Lower lobe of right lung (tissue), 2 donors: Measurements from ENCODE around the gene RALY. TPM values are rescaled to one million over a fixed set of nuclear protein-coding genes. Genes with fewer than 3 reads are reported as not detected.
"Not testable (repeated sequence)": the region's sequence is repeated elsewhere in the genome, so short reads cannot be mapped to it uniquely, and the experiment has no call there.

Experiments used
- ATAC-seq, 2 donors: fragments of 200-7000 bp; cut with Tn5 transposase; one replicate each; pipeline ENCODE4 v1.9.1; 2020 to 2022; ENCODE audit warnings: mild to moderate bottlenecking in 2 of 2, moderate library complexity in 2 of 2
- DNase-seq: peaks from one replicate; pipeline ENCODE4 v3.0.0-alpha.2; 2020
- H3K27ac ChIP-seq: fragments of 200-600 bp; one replicate; pipeline ENCODE4 v1.8.0; 2022
- H3K27me3 ChIP-seq: fragments of 200-600 bp; one replicate; pipeline ENCODE4 v1.8.0; 2022; ENCODE audit warnings: low read depth
- H3K36me3 ChIP-seq: fragments of 200-600 bp; one replicate; pipeline ENCODE4 v1.8.0; 2022; ENCODE audit warnings: mild to moderate bottlenecking
- H3K4me1 ChIP-seq: fragments of 200-600 bp; one replicate; pipeline ENCODE4 v1.8.0; 2022
- H3K4me3 ChIP-seq: fragments of 200-600 bp; one replicate; pipeline ENCODE4 v1.8.0; 2022; ENCODE audit warnings: mild to moderate bottlenecking
- H3K9me3 ChIP-seq: fragments of 200-600 bp; one replicate; pipeline ENCODE4 v1.8.0; 2022
- CTCF ChIP-seq: fragments of 200-600 bp; IDR thresholded peaks from one replicate; pipeline ENCODE4 v1.8.0; 2022; ENCODE audit warnings: antibody characterized with exemption, mild to moderate bottlenecking
- intact Hi-C: fragments of 100-400 bp; cut with DNase I; formaldehyde crosslinking; loops from one replicate; pipeline ENCODE4 v1.11.0; 2022
- microRNA-seq: library from miRNA; unstranded; fragments of <30 nt; microRNA quantifications from one replicate; pipeline ENCODE4 v1.2.0, GENCODE V29; 2020; ENCODE audit warnings: borderline number of aligned reads
- total RNA-seq: library from RNA; stranded (reverse); fragmentation: NEBNext Ultra II Directional; extraction: Animal tissue kit (Norgen Biotek cat#: 25700); gene quantifications from one replicate; pipeline ENCODE4 v1.2.1, GENCODE V29; 2021
- donor health status: DM: no; HTN: yes; CAD: no; lungs with severe emphysema.

The RALY gene
- total RNA-seq, 1 donor from 2014 or later = 124 TPM

DNA sequence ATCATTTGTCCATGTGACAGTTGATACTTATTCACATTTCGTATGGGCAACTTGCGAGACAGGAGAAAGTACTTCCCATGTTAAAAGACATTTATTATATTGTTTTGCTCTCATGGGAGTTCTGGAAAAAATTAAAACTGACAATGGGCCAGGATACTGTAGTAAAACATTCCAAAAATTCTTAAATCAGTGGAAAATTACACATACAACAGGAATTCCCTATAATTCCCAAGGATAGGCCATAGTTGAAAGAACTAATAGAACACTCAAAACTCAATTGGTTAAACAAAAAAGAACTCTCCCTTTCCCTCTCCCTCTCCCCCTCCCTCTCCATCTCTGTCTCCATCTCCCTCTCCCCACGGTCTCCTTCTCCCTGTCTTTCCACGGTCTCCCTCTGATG is 137.8 kb downstream of the RALY start:
- Histone ChIP-seq H3K27me3 (no peaks in the 10 kb centered on the region), H3K4me1 (peaks cover 3% of the 10 kb centered on the region), H3K9me3 (no peaks in the 10 kb centered on the region), H3K4me3 (no peak overlapping the region), H3K27ac (no peak overlapping the region), H3K36me3 (no peaks in the 10 kb centered on the region)
- TF ChIP-seq CTCF = no peak
- DNase-seq = no peak
- intact Hi-C loops = no loop called here
- ATAC-seq = no peak

GRCh38 chr20:34132491-34132890 is 138.8 kb downstream of the RALY start:
- H3K9me3 ChIP-seq, H3K36me3 ChIP-seq, H3K27me3 ChIP-seq, H3K4me1 ChIP-seq, DNase-seq, intact Hi-C loops, H3K4me3 ChIP-seq, H3K27ac ChIP-seq, ATAC-seq: not testable (repeated sequence)

- H3K9me3 ChIP-seq, H3K4me3 ChIP-seq, ATAC-seq, H3K36me3 ChIP-seq, H3K27me3 ChIP-seq, DNase-seq, H3K27ac ChIP-seq, H3K4me1 ChIP-seq, intact Hi-C loops: not testable (repeated sequence)
These were observed 139.2 kb downstream of the RALY start for GRCh38 chr20:34132943-34133342.

- ATAC-seq, H3K9me3 ChIP-seq, H3K4me3 ChIP-seq, H3K27ac ChIP-seq, H3K36me3 ChIP-seq, H3K27me3 ChIP-seq, intact Hi-C loops, DNase-seq, H3K4me1 ChIP-seq: not testable (repeated sequence)
These were observed 139.7 kb downstream of the RALY start for GRCh38 chr20:34133365-34133860.

Small RNAs within 50 kb of the gene (microRNA-seq; reads per million reads assigned to microRNA genes)
- not detected for gene MIR4755

Other genes with a start within 250 kb of the RALY start
- 91.2 TPM for gene CHMP4B, start 182.6 kb upstream of the RALY start, total RNA-seq
- 50.3 TPM for gene EIF2S2, start 118.3 kb downstream of the RALY start, total RNA-seq
- not detected for gene ASIP, start 247.5 kb downstream of the RALY start, total RNA-seq